ENCODE data around the gene PDGFB. TPM values are rescaled to one million over a fixed set of nuclear protein-coding genes. Genes with fewer than 3 reads are reported as not detected.
A peak's percentile ranks its signal among the peaks of the same experiment; 100 is the strongest.

PDGFB gene
- 10 to 100 TPM; 15.2 to 43.7 (median 21.8) TPM for total RNA-seq
- 10 to 100 TPM in 1 of 2 donors, 1 to 10 TPM in 1; 9.0 to 21.3 TPM for polyA plus RNA-seq
- long read RNA-seq, donor 1, transcript PDGFB-201 (7 exons, 3,497 nt): major isoform, 9 of 17 reads
- long read RNA-seq, donor 1, partial matches to known transcripts: 3 of 17 reads
- long read RNA-seq, donor 1, other reads (novel, unspliced or antisense): 5 of 17 reads
- long read RNA-seq, donor 2, transcript PDGFB-201 (7 exons, 3,497 nt): major isoform, 9 of 40 reads
- long read RNA-seq, donor 2, partial matches to known transcripts: 24 of 40 reads
- long read RNA-seq, donor 2, other reads (novel, unspliced or antisense): 7 of 40 reads
- long read RNA-seq, donor 3, transcript PDGFB-201 (7 exons, 3,497 nt): major isoform, 7 of 17 reads
- long read RNA-seq, donor 3, partial matches to known transcripts: 9 of 17 reads
- long read RNA-seq, donor 3, other reads (novel, unspliced or antisense): 1 of 17 reads

GRCh38 chr22:39244496-39245129 is at the start of gene PDGFB:
TSS of gene PDGFB (minus strand) at chr22:39244982. CDS start at chr22:39243963, 1,019 bp downstream.
- intact Hi-C loops (cut with DNase I): loop anchor here in 7 of 10 donors (2.0 to 5.0 kb wide), 5 partner anchors 34 to 68 kb away; no protein-coding TSS in a partner anchor
- 0 to 1% (median 1%) methylated on average over 31 to 67 of the region's 68 CpGs for WGBS, 4 donors
- peak within 1 kb of the TSS; percentile 66 to 96 (median 74) for H3K4me3 ChIP-seq
- peaks cover 0 to 8% (median 0%) of the 10 kb centered on the region in 9 donors for H3K36me3 ChIP-seq
- DNase-seq: peak; percentile 74 to 80 (median 78)
- no peaks in the 10 kb centered on the region for H3K9me3 ChIP-seq
- TF ChIP-seq CTCF (IDR thresholded peaks at IDR 0.05): no peak
- TF ChIP-seq POLR2A (IDR thresholded peaks at IDR 0.05): peak in 1 of 2 donors; percentile 77
- H3K27ac ChIP-seq: peak within 1 kb of the TSS; percentile 70 to 98 (median 92)
- peaks cover 0 to 37% (median 0%) of the 10 kb centered on the region in 9 donors for H3K27me3 ChIP-seq
- peak; percentile 56 to 73 (median 61) for ATAC-seq
- H3K4me1 ChIP-seq: peaks cover 0 to 78% (median 39%) of the 10 kb centered on the region in 12 donors

GRCh38 chr22:39293766-39294368 is 49.1 kb upstream of the PDGFB start:
- 86 to 93% (median 89%) methylated on average over 14 to 15 of the region's 15 CpGs for WGBS, 4 donors
- H3K9me3 ChIP-seq: no peaks in the 10 kb centered on the region
- intact Hi-C loops (cut with DNase I): loop anchor here in 5 of 10 donors (2.0 to 5.0 kb wide), 4 partner anchors 15 to 57 kb away; partner anchors contain the start of gene PDGFB (in 2 of the 5)
- TF ChIP-seq POLR2A (IDR thresholded peaks at IDR 0.05) (no peak), CTCF (IDR thresholded peaks at IDR 0.05) (no peak)
- DNase-seq (no peak), ATAC-seq (no peak)
- H3K4me1 ChIP-seq: peaks cover 20 to 65% (median 52%) of the 10 kb centered on the region in 12 donors
- H3K27me3 ChIP-seq: no peaks in the 10 kb centered on the region
- no peak overlapping the region for H3K4me3 ChIP-seq
- no peak overlapping the region for H3K27ac ChIP-seq
- H3K36me3 ChIP-seq: no peaks in the 10 kb centered on the region

GRCh38 chr22:39292561-39293074 is 47.8 kb upstream of the PDGFB start:
- Histone ChIP-seq H3K9me3 (no peaks in the 10 kb centered on the region), H3K4me3 (no peak overlapping the region), H3K36me3 (no peaks in the 10 kb centered on the region), H3K27ac (peak overlapping the region; percentile 47 to 94 (median 84)), H3K27me3 (no peaks in the 10 kb centered on the region), H3K4me1 (peaks cover 20 to 53% (median 40%) of the 10 kb centered on the region in 12 donors)
- DNase-seq (peak; percentile 94 to 96 (median 95)), ATAC-seq (peak; percentile 84 to 92 (median 90))
- intact Hi-C loops (cut with DNase I): loop anchor here in 5 of 10 donors (2.0 to 5.0 kb wide), 4 partner anchors 14 to 55 kb away; partner anchors contain the start of gene PDGFB (in 2 of the 5)
- peak in 1 of 2 donors; percentile 51 for TF ChIP-seq POLR2A (IDR thresholded peaks at IDR 0.05)
- TF ChIP-seq CTCF (IDR thresholded peaks at IDR 0.05): no peak
- 36 to 64% (median 59%) methylated on average over 3 to 12 of the region's 12 CpGs for WGBS, 4 donors
